Measurements from ENCODE around the gene B4GALT6.

B4GALT6 gene

GRCh38 chr18:31617031-31617717, 67.2 kb downstream of the B4GALT6 start:
- Histone ChIP-seq H3K4me1 (ENCODE audit: control insufficient read depth, insufficient read depth, low read length) (no peaks in the 10 kb centered on the region), H3K9me3 (ENCODE audit: control insufficient read depth, low read length) (no peaks in the 10 kb centered on the region), H3K27ac (ENCODE audit: insufficient read depth, low read depth, low read length, poor library complexity, severe bottlenecking) (no peak overlapping the region), H3K36me3 (ENCODE audit: control insufficient read depth, insufficient read depth, low read length) (no peaks in the 10 kb centered on the region), H3K27me3 (ENCODE audit: control insufficient read depth, insufficient read depth, low read length, poor library complexity, severe bottlenecking) (no peaks in the 10 kb centered on the region), H3K4me3 (ENCODE audit: insufficient read depth, low read depth, low read length) (no peak overlapping the region)
- 91 to 98% methylated on average over 4 to 5 of the region's 5 CpGs for WGBS, 2 experiments

GRCh38 chr18:31616586-31616985, 67.8 kb downstream of the B4GALT6 start:
- Histone ChIP-seq H3K4me3 (ENCODE audit: insufficient read depth, low read depth, low read length) (no peak overlapping the region), H3K9me3 (ENCODE audit: control insufficient read depth, low read length) (no peaks in the 10 kb centered on the region), H3K4me1 (ENCODE audit: control insufficient read depth, insufficient read depth, low read length) (no peaks in the 10 kb centered on the region), H3K27me3 (ENCODE audit: control insufficient read depth, insufficient read depth, low read length, poor library complexity, severe bottlenecking) (no peaks in the 10 kb centered on the region), H3K27ac (ENCODE audit: insufficient read depth, low read depth, low read length, poor library complexity, severe bottlenecking) (no peak overlapping the region), H3K36me3 (ENCODE audit: control insufficient read depth, insufficient read depth, low read length) (no peaks in the 10 kb centered on the region)
- 86 to 94% methylated on average over 4 of the region's 4 CpGs for WGBS, 2 experiments

- Histone ChIP-seq H3K4me1 (ENCODE audit: control insufficient read depth, insufficient read depth, low read length) (peaks cover 4% of the 10 kb centered on the region), H3K27me3 (ENCODE audit: control insufficient read depth, insufficient read depth, low read length, poor library complexity, severe bottlenecking) (no peaks in the 10 kb centered on the region), H3K27ac (ENCODE audit: insufficient read depth, low read depth, low read length, poor library complexity, severe bottlenecking) (no peak overlapping the region), H3K9me3 (ENCODE audit: control insufficient read depth, low read length) (no peaks in the 10 kb centered on the region), H3K4me3 (ENCODE audit: insufficient read depth, low read depth, low read length) (no peak overlapping the region), H3K36me3 (ENCODE audit: control insufficient read depth, insufficient read depth, low read length) (no peaks in the 10 kb centered on the region)
- WGBS, 2 experiments: 79 to 86% methylated on average over 2 of the region's 2 CpGs
These were observed 70.3 kb downstream of the B4GALT6 start for GRCh38 chr18:31614044-31614443.

GRCh38 chr18:31612124-31612523, 72.3 kb downstream of the B4GALT6 start:
- H3K4me3 ChIP-seq (ENCODE audit: insufficient read depth, low read depth, low read length): no peak overlapping the region
- H3K27me3 ChIP-seq (ENCODE audit: control insufficient read depth, insufficient read depth, low read length, poor library complexity, severe bottlenecking): no peaks in the 10 kb centered on the region
- peaks cover 4% of the 10 kb centered on the region for H3K4me1 ChIP-seq (ENCODE audit: control insufficient read depth, insufficient read depth, low read length)
- H3K36me3 ChIP-seq (ENCODE audit: control insufficient read depth, insufficient read depth, low read length): no peaks in the 10 kb centered on the region
- H3K9me3 ChIP-seq (ENCODE audit: control insufficient read depth, low read length): no peaks in the 10 kb centered on the region
- no peak overlapping the region for H3K27ac ChIP-seq (ENCODE audit: insufficient read depth, low read depth, low read length, poor library complexity, severe bottlenecking)
- 87 to 88% methylated on average over 4 to 5 of the region's 6 CpGs for WGBS, 2 experiments

- H3K36me3 ChIP-seq (ENCODE audit: control insufficient read depth, insufficient read depth, low read length): no peaks in the 10 kb centered on the region
- no peak overlapping the region for H3K4me3 ChIP-seq (ENCODE audit: insufficient read depth, low read depth, low read length)
- H3K4me1 ChIP-seq (ENCODE audit: control insufficient read depth, insufficient read depth, low read length): peaks cover 4% of the 10 kb centered on the region
- no peak overlapping the region for H3K27ac ChIP-seq (ENCODE audit: insufficient read depth, low read depth, low read length, poor library complexity, severe bottlenecking)
- no peaks in the 10 kb centered on the region for H3K9me3 ChIP-seq (ENCODE audit: control insufficient read depth, low read length)
- H3K27me3 ChIP-seq (ENCODE audit: control insufficient read depth, insufficient read depth, low read length, poor library complexity, severe bottlenecking): no peaks in the 10 kb centered on the region
- 94 to 97% methylated on average over 5 of the region's 5 CpGs for WGBS, 2 experiments
These were observed 72.9 kb downstream of the B4GALT6 start for GRCh38 chr18:31611511-31611910.

- Histone ChIP-seq H3K4me1 (ENCODE audit: control insufficient read depth, insufficient read depth, low read length) (peaks cover 4% of the 10 kb centered on the region), H3K4me3 (ENCODE audit: insufficient read depth, low read depth, low read length) (no peak overlapping the region), H3K36me3 (ENCODE audit: control insufficient read depth, insufficient read depth, low read length) (no peaks in the 10 kb centered on the region), H3K27ac (ENCODE audit: insufficient read depth, low read depth, low read length, poor library complexity, severe bottlenecking) (no peak overlapping the region), H3K27me3 (ENCODE audit: control insufficient read depth, insufficient read depth, low read length, poor library complexity, severe bottlenecking) (no peaks in the 10 kb centered on the region), H3K9me3 (ENCODE audit: control insufficient read depth, low read length) (no peaks in the 10 kb centered on the region)
- WGBS, 2 experiments: 51 to 54% methylated on average over 8 of the region's 8 CpGs
These were observed 73.8 kb downstream of the B4GALT6 start for GRCh38 chr18:31610286-31611205.

- no peak overlapping the region for H3K4me3 ChIP-seq (ENCODE audit: insufficient read depth, low read depth, low read length)
- WGBS, 2 experiments: 80 to 98% methylated on average over 2 of the region's 2 CpGs
- H3K9me3 ChIP-seq (ENCODE audit: control insufficient read depth, low read length): no peaks in the 10 kb centered on the region
- H3K36me3 ChIP-seq (ENCODE audit: control insufficient read depth, insufficient read depth, low read length): no peaks in the 10 kb centered on the region
- H3K4me1 ChIP-seq (ENCODE audit: control insufficient read depth, insufficient read depth, low read length): peaks cover 4% of the 10 kb centered on the region
- no peak overlapping the region for H3K27ac ChIP-seq (ENCODE audit: insufficient read depth, low read depth, low read length, poor library complexity, severe bottlenecking)
- no peaks in the 10 kb centered on the region for H3K27me3 ChIP-seq (ENCODE audit: control insufficient read depth, insufficient read depth, low read length, poor library complexity, severe bottlenecking)
These were observed 74.5 kb downstream of the B4GALT6 start for GRCh38 chr18:31609886-31610285.

- Histone ChIP-seq H3K4me1 (ENCODE audit: control insufficient read depth, insufficient read depth, low read length) (peaks cover 4% of the 10 kb centered on the region), H3K9me3 (ENCODE audit: control insufficient read depth, low read length) (no peaks in the 10 kb centered on the region), H3K4me3 (ENCODE audit: insufficient read depth, low read depth, low read length) (no peak overlapping the region), H3K27me3 (ENCODE audit: control insufficient read depth, insufficient read depth, low read length, poor library complexity, severe bottlenecking) (no peaks in the 10 kb centered on the region), H3K36me3 (ENCODE audit: control insufficient read depth, insufficient read depth, low read length) (no peaks in the 10 kb centered on the region), H3K27ac (ENCODE audit: insufficient read depth, low read depth, low read length, poor library complexity, severe bottlenecking) (no peak overlapping the region)
- WGBS, 2 experiments: 87 to 91% methylated on average over 4 of the region's 5 CpGs
These were observed 77.0 kb downstream of the B4GALT6 start for GRCh38 chr18:31607384-31607783.

- Histone ChIP-seq H3K27ac (ENCODE audit: insufficient read depth, low read depth, low read length, poor library complexity, severe bottlenecking) (no peak overlapping the region), H3K4me3 (ENCODE audit: insufficient read depth, low read depth, low read length) (no peak overlapping the region), H3K36me3 (ENCODE audit: control insufficient read depth, insufficient read depth, low read length) (no peaks in the 10 kb centered on the region), H3K4me1 (ENCODE audit: control insufficient read depth, insufficient read depth, low read length) (peaks cover 4% of the 10 kb centered on the region), H3K9me3 (ENCODE audit: control insufficient read depth, low read length) (no peaks in the 10 kb centered on the region), H3K27me3 (ENCODE audit: control insufficient read depth, insufficient read depth, low read length, poor library complexity, severe bottlenecking) (no peaks in the 10 kb centered on the region)
- 91 to 100% methylated on average over 1 to 2 of the region's 2 CpGs for WGBS, 2 experiments
These were observed 78.1 kb downstream of the B4GALT6 start for GRCh38 chr18:31606265-31606664.

GRCh38 chr18:31603315-31603714, 81.1 kb downstream of the B4GALT6 start:
- no peaks in the 10 kb centered on the region for H3K4me1 ChIP-seq (ENCODE audit: control insufficient read depth, insufficient read depth, low read length)
- H3K27me3 ChIP-seq (ENCODE audit: control insufficient read depth, insufficient read depth, low read length, poor library complexity, severe bottlenecking): no peaks in the 10 kb centered on the region
- no peaks in the 10 kb centered on the region for H3K9me3 ChIP-seq (ENCODE audit: control insufficient read depth, low read length)
- no peak overlapping the region for H3K27ac ChIP-seq (ENCODE audit: insufficient read depth, low read depth, low read length, poor library complexity, severe bottlenecking)
- no peak overlapping the region for H3K4me3 ChIP-seq (ENCODE audit: insufficient read depth, low read depth, low read length)
- H3K36me3 ChIP-seq (ENCODE audit: control insufficient read depth, insufficient read depth, low read length): no peaks in the 10 kb centered on the region
